Endodermal cell (in vitro differentiated cells): Measurements from ENCODE around the gene SULT4A1. TPM values are rescaled to one million over a fixed set of nuclear protein-coding genes. Genes with fewer than 3 reads are reported as not detected.
A peak's percentile ranks its signal among the peaks of the same experiment; 100 is the strongest.

Source experiments
- DNase-seq: peaks from one replicate; pipeline ENCODE4 v3.0.0-alpha.2; 2017
- H3K27ac ChIP-seq: 2 replicates; pipeline ENCODE4 v1.5.1; 2013; ENCODE audit warnings: mild to moderate bottlenecking, low read depth, low read length, moderate library complexity
- H3K27me3 ChIP-seq: 2 replicates; pipeline ENCODE4 v1.6.1; 2013; ENCODE audit warnings: mild to moderate bottlenecking, low read length, moderate library complexity; ENCODE audit not compliant: insufficient read depth, control insufficient read depth, poor library complexity, severe bottlenecking
- H3K36me3 ChIP-seq: 2 replicates; pipeline ENCODE4 v1.7.0; 2013; ENCODE audit warnings: mild to moderate bottlenecking, low read length, moderate library complexity; ENCODE audit not compliant: control insufficient read depth, insufficient read depth
- H3K4me1 ChIP-seq: one replicate; pipeline ENCODE4 v1.7.0; 2013; ENCODE audit warnings: low read length; ENCODE audit not compliant: control insufficient read depth, insufficient read depth
- H3K4me3 ChIP-seq: 2 replicates; pipeline ENCODE4 v1.5.1; 2013; ENCODE audit warnings: mild to moderate bottlenecking, low read length, moderate library complexity
- H3K9ac ChIP-seq: 2 replicates; pipeline ENCODE4 v1.6.1; 2013; ENCODE audit warnings: mild to moderate bottlenecking, low read length, moderate library complexity; ENCODE audit not compliant: poor library complexity, severe bottlenecking; ENCODE audit errors: extremely low read depth
- H3K9me3 ChIP-seq: 2 replicates; pipeline ENCODE4 v1.6.1; 2013; ENCODE audit warnings: mild to moderate bottlenecking, low read length, moderate library complexity; ENCODE audit not compliant: control insufficient read depth
- H3K27ac Mint-ChIP-seq: 2 replicates; pipeline ENCODE4 v1.8.0; 2020; ENCODE audit warnings: mixed read lengths
- H3K27me3 Mint-ChIP-seq: 2 replicates; pipeline ENCODE4 v1.8.0; 2021; ENCODE audit warnings: mild to moderate bottlenecking, mixed read lengths; ENCODE audit not compliant: insufficient read depth
- H3K36me3 Mint-ChIP-seq: 2 replicates; pipeline ENCODE4 v1.8.0; 2020; ENCODE audit warnings: low read depth, mixed read lengths
- H3K4me1 Mint-ChIP-seq: 2 replicates; pipeline ENCODE4 v1.8.0; 2020; ENCODE audit warnings: mixed read lengths
- H3K4me3 Mint-ChIP-seq: 2 replicates; pipeline ENCODE4 v1.8.0; 2020; ENCODE audit warnings: mild to moderate bottlenecking, moderate library complexity, mixed read lengths
- H3K9me3 Mint-ChIP-seq: 2 replicates; pipeline ENCODE4 v1.8.0; 2020; ENCODE audit warnings: mild to moderate bottlenecking, mixed read lengths
- WGBS, 2 experiments: methylation state at CpG; one replicate each; pipeline versions ENCODE4 v1.1.5 to v1.1.7; 2013; ENCODE audit warnings: missing lambda C conversion rate in 2 of 2, mixed read lengths in 1 of 2; ENCODE audit not compliant: insufficient coverage in 1 of 2, insufficient read length in 1 of 2; 5-methylcytosine and 5-hydroxymethylcytosine counted together
- total RNA-seq, 2 donors: library from RNA; stranded (reverse); fragmentation: NEBNext Ultra II Directional in 1 of 2; extraction: Animal tissue kit (Norgen Biotek cat#: 25700) in 1 of 2; gene quantifications; 2 replicates in 1 of 2; 3 replicates in 1 of 2; pipeline ENCODE4 v1.2.1, GENCODE V29; 2021
- TF ChIP-seq, protein P1 (sequence below): fragments of 200-600 bp; sonication (generic); conservative IDR thresholded peaks from 2 replicates; pipeline ENCODE4 v1.5.0; 2021; ENCODE audit warnings: antibody characterized with exemption, mild to moderate bottlenecking

SULT4A1 gene
- total RNA-seq, 2 donors from 2014 or later = 11.4 to 12.7 TPM

DNA sequence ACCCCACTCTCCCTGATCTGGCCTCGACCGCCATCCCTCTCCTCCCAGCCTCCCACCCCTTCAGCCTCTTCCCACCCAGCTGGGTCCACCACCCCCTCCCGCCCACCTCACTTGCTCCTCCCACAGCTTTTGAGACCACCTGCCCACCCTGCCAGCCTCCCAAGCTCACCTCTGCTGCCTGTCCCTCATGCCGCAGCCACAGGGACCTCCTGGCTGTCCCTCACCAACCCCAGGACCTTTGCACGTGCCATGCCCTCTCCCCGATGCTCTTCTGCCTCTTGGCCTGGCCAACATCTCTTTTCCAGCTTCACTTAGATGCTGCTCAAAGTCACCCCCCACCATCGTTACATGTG lies 23.0 kb upstream of the SULT4A1 start:
- DNase-seq = no peak
- H3K4me1 ChIP-seq = no peaks in the 10 kb centered on the region
- 62 to 70% methylated on average over 5 to 7 of the region's 7 CpGs for WGBS, 2 experiments
- no peaks in the 10 kb centered on the region for H3K9me3 Mint-ChIP-seq
- no peaks in the 10 kb centered on the region for H3K36me3 Mint-ChIP-seq
- no peaks in the 10 kb centered on the region for H3K9me3 ChIP-seq
- H3K4me3 Mint-ChIP-seq = no peak overlapping the region
- H3K27me3 ChIP-seq = peaks cover 7% of the 10 kb centered on the region
- peaks cover 6% of the 10 kb centered on the region for H3K27me3 Mint-ChIP-seq
- no peak overlapping the region for H3K27ac Mint-ChIP-seq
- H3K4me3 ChIP-seq = no peak overlapping the region
- no peak overlapping the region for H3K27ac ChIP-seq
- peaks cover 1% of the 10 kb centered on the region for H3K4me1 Mint-ChIP-seq
- TF ChIP-seq, protein P1, sequence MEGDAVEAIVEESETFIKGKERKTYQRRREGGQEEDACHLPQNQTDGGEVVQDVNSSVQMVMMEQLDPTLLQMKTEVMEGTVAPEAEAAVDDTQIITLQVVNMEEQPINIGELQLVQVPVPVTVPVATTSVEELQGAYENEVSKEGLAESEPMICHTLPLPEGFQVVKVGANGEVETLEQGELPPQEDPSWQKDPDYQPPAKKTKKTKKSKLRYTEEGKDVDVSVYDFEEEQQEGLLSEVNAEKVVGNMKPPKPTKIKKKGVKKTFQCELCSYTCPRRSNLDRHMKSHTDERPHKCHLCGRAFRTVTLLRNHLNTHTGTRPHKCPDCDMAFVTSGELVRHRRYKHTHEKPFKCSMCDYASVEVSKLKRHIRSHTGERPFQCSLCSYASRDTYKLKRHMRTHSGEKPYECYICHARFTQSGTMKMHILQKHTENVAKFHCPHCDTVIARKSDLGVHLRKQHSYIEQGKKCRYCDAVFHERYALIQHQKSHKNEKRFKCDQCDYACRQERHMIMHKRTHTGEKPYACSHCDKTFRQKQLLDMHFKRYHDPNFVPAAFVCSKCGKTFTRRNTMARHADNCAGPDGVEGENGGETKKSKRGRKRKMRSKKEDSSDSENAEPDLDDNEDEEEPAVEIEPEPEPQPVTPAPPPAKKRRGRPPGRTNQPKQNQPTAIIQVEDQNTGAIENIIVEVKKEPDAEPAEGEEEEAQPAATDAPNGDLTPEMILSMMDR = no peak
- H3K36me3 ChIP-seq = no peaks in the 10 kb centered on the region
- H3K9ac ChIP-seq = no peak overlapping the region

DNA sequence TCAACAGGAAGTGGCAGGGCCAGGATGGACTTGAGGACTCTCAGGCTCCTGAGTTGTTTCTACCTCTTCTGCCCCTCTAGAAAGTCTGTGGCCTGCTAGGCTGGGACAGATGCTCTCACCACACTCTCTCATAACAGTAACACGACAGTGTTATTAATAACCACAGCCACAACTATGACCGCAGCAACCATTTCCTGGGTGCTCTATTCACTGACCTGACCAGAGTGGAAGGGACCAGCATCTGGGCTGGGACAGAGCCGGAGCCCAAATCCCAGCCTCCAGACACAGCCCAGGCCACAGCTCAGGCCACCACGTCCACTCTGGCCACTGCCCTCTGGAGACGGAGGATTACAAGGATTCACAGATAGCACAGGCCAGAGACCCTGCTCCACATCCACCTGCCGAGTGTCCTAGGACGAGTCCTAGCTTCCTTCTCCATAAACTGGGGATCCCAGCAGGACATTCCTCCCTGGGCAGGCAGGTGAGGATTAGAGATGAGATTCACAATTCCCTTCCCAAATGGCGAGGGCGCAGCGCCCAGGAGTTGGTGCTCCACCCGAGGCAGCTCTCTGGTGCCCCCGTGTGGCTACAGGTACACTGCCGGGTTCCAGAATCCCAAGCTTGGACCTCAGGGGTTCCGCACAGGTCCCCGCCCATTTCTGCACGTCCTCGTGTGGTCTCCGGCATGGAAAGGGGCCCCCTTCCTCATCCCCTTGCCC lies 22.4 kb upstream of the SULT4A1 start:
- TF ChIP-seq, protein P1 = peak; percentile 94
- Mint-ChIP-seq H3K4me1 (peaks cover 1% of the 10 kb centered on the region), H3K27ac (no peak overlapping the region), H3K9me3 (no peaks in the 10 kb centered on the region), H3K27me3 (peaks cover under 1% of the 10 kb centered on the region), H3K4me3 (no peak overlapping the region), H3K36me3 (no peaks in the 10 kb centered on the region)
- no peaks in the 10 kb centered on the region for H3K9me3 ChIP-seq
- no peaks in the 10 kb centered on the region for H3K4me1 ChIP-seq
- H3K9ac ChIP-seq = no peak overlapping the region
- peak; percentile 95 for DNase-seq
- no peaks in the 10 kb centered on the region for H3K36me3 ChIP-seq
- no peak overlapping the region for H3K4me3 ChIP-seq
- no peak overlapping the region for H3K27ac ChIP-seq
- WGBS, 2 experiments = 49 to 89% methylated on average over 5 to 18 of the region's 18 CpGs
- peaks cover 2% of the 10 kb centered on the region for H3K27me3 ChIP-seq

GRCh38 chr22:43883719-43884415 lies 21.6 kb upstream of the SULT4A1 start:
- WGBS, 2 experiments = 90 to 98% methylated on average over 8 to 17 of the region's 17 CpGs
- H3K27me3 ChIP-seq = no peaks in the 10 kb centered on the region
- H3K27ac Mint-ChIP-seq = no peak overlapping the region
- H3K9me3 Mint-ChIP-seq = no peaks in the 10 kb centered on the region
- no peaks in the 10 kb centered on the region for H3K36me3 Mint-ChIP-seq
- H3K9ac ChIP-seq = no peak overlapping the region
- H3K4me3 ChIP-seq = no peak overlapping the region
- H3K27ac ChIP-seq = no peak overlapping the region
- H3K4me1 ChIP-seq = peaks cover under 1% of the 10 kb centered on the region
- H3K36me3 ChIP-seq = no peaks in the 10 kb centered on the region
- H3K4me1 Mint-ChIP-seq = peaks cover 1% of the 10 kb centered on the region
- TF ChIP-seq, protein P1 = no peak
- DNase-seq = peak; percentile 38
- H3K27me3 Mint-ChIP-seq = no peaks in the 10 kb centered on the region
- H3K9me3 ChIP-seq = no peaks in the 10 kb centered on the region
- no peak overlapping the region for H3K4me3 Mint-ChIP-seq
